Glomerular endothelial cell (primary cell): ENCODE data around the gene KLHL28. TPM values are rescaled to one million over a fixed set of nuclear protein-coding genes. Genes with fewer than 3 reads are reported as not detected.
"Not testable (repeated sequence)": the region's sequence is repeated elsewhere in the genome, so short reads cannot be mapped to it uniquely, and the experiment has no call there.

Experiments used
- DNase-seq: peaks from one replicate; pipeline ENCODE4 v3.0.0-alpha.2; 2011; ENCODE audit warnings: low read depth, low spot score; ENCODE audit errors: extremely low read depth
- total RNA-seq: library from RNA; depleted of rRNA; stranded (reverse); fragments of >200 nt; gene quantifications from 2 replicates; pipeline ENCODE4 v1.2.3, GENCODE V29; 2015

KLHL28 gene
- total RNA-seq, 1 donor from 2014 or later = 8.7 TPM

GRCh38 chr14:44897041-44897844, 64.5 kb downstream of the KLHL28 start:
- DNase-seq = peak; percentile 56

- no peak for DNase-seq
Observed at GRCh38 chr14:44896275-44897040, 65.3 kb downstream of the KLHL28 start.

- DNase-seq = no peak
Observed at GRCh38 chr14:44895716-44896115, 66.0 kb downstream of the KLHL28 start.

- no peak for DNase-seq
Observed at GRCh38 chr14:44893535-44893934, 68.2 kb downstream of the KLHL28 start.

- not testable (repeated sequence) for DNase-seq
Observed at GRCh38 chr14:44891726-44892372, 69.9 kb downstream of the KLHL28 start.

- DNase-seq = no peak
Observed at GRCh38 chr14:44889595-44890471, 71.9 kb downstream of the KLHL28 start.

GRCh38 chr14:44887596-44887955, 74.2 kb downstream of the KLHL28 start:
- DNase-seq = no peak

- no peak for DNase-seq
Observed at GRCh38 chr14:44886860-44887595, 74.7 kb downstream of the KLHL28 start.

- no peak for DNase-seq
Observed at GRCh38 chr14:44880791-44881190, 81.0 kb downstream of the KLHL28 start.

Other genes with a start within 250 kb of the KLHL28 start
- gene TOGARAM1, start 243 bp upstream of the KLHL28 start, total RNA-seq = 21.7 and 28.3 TPM in 2 replicates
- gene PRPF39, start 122.2 kb upstream of the KLHL28 start, total RNA-seq = 9.0 and 29.6 TPM in 2 replicates
- gene FKBP3, start 172.5 kb upstream of the KLHL28 start, total RNA-seq = 45.3 and 51.6 TPM in 2 replicates
- gene FANCM, start 174.0 kb upstream of the KLHL28 start, total RNA-seq = 4.8 and 6.2 TPM in 2 replicates